Suppressor macrophage treated with lipopolysaccharide for 1 hour (primary cell): ENCODE results near the gene TLR9.
"Not testable (repeated sequence)": the region's sequence is repeated elsewhere in the genome, so short reads cannot be mapped to it uniquely, and the experiment has no call there.

Experiments used
- DNase-seq, 3 donors: peaks; one replicate each; pipeline ENCODE4 v3.0.0-alpha.2; 2020 to 2022

Gene TLR9

DNA sequence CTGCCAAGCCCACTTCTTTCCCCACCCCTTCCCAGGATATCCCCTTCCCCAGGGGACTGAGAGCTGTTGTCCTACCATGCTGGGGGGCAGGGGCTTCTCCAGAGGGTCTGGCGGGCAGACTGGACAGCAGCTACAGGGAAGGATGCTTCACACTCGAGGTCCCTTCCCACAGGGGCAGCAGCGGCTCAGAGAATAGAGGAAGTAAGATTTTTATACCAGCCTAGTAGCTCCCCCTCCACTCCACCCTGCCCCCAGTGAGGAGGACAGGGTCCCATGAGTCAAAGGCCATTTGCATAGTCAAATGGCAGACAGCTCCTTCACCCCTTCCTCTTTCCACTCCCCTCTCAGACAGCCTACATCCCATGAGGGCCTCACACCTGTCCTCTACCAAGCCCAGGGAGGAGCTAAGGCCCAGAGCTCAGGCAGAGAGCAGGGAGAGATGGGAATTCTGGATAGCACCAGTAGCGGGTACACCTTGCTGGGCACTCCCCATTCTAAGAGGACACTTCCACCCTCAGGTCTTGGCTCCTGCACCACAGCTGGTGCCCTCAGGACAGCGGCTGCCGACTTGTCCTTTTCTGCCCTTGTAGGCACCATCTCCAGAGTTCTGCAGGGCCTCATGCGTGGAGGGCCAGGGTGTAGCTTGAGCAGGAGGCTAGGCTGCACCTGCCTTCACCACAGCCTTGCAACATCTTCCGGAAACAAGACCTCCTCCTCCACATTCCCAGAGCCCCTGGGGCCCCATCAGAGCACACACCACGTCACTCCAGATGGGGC, at the start of gene TLR9:
TSS of gene TLR9 (minus strand) at position 194 of the 777 bp plus-strand sequence. CDS start at position 78, 116 bp downstream.
- peak; percentile 70 to 82 (median 78) for DNase-seq

DNA sequence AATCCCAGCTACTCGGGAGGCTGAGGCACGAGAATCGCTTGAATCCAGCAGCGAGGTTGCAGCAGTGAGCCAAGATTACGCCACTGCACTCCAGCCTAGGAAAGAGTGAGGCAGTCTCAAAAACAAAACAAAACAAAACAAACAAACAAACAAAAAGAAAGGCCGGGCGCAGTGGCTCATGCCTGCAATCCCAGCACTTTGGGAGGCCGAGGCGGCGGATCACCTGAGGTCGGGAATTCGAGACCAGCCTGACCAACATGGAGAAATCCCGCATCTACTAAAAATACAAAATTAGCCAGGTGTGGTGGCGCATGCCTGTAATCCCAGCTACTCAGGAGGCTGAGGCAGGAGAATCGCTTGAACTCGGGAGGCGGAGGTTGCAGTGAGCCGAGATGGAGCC, 49.3 kb upstream of the TLR9 start:
- DNase-seq: not testable (repeated sequence)

DNA sequence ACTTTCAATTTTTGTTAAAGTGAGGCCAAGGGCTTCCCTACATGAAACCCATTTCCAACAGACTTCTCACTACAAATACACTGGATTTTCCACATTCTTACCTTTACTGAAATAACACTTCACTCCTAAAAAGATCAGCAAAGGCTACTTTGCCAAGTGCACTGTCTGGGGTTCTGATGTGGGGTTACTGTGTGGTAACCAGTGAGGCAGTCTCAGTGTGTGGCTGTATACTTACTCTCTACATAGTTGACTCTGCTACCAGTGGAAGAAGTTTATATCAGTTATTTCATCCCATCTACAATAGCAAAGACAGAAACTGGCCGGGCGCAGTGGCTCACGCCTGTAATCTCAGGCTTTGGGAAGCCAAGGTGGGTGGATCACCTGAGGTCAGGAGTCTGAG, 47.4 kb upstream of the TLR9 start:
- no peak for DNase-seq

- not testable (repeated sequence) for DNase-seq
Measured at GRCh38 chr3:52272172-52272571, 46.7 kb upstream of the TLR9 start.

DNA sequence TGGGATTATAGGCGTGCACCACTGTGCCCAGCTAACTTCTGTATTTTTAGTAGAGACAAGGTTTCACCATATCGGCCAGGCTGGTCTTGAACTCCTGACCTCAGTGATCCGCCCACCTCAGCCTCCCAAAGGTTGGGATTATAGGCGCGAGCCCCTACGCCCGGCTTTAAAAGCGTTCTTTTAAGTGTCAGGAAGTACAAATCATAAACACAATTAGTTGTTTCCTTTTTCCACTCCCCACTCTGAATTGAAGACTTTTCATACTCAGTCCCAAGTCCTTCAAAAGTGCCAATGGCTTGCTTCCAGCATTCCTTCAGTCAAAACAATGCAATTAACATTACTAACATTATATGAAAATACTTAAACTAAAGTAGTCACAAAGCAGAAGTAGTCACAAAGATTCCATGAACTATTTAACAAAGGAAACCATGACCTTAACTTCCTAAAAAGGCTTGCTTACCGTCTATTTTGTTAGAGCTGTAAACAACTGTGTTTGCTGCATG, 44.9 kb upstream of the TLR9 start:
- peak; percentile 39 to 75 (median 67) for DNase-seq

DNA sequence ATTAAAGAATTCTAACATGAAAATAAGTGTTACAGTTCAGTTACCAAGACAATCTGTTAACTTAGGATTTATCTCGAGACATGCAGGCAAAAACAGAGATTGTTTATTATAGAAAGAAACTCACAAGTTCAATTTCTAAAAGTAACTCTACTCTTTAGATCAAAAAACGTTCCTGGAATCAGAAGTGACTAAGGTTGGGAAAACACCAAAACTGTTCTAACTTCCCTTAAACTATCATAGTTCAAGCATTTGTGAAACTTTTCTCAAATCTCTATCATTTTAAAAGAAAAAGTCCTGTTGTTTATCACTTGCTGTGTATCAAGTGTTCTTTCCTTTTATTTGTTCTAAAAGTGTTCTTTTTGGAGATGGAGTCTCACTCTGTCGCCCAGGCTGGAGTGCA, 44.3 kb upstream of the TLR9 start:
- DNase-seq: peak; percentile 42 to 79 (median 74)

DNA sequence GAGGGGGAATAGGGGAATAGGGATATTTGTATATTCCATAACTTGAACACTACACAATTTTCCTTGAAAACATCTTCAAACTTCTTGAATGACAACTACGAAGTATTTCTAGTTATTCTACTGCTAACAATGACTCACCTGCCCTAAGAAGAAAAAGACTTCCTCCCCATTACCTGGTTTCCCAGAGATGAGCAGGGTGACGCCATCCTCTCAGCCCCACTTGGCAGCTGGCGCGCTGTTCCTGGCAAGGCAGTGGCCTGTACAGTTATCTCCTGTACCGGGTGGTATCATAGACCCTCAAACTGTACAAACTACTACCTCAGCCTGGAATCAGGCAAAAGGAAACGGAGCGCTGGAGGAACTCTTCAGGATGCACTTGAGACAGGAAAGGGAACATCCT, 42.6 kb upstream of the TLR9 start:
- no peak for DNase-seq

- no peak for DNase-seq
Measured at GRCh38 chr3:52265387-52265786, 39.9 kb upstream of the TLR9 start.

- DNase-seq: no peak
Measured at GRCh38 chr3:52262447-52262846, 37.0 kb upstream of the TLR9 start.

DNA sequence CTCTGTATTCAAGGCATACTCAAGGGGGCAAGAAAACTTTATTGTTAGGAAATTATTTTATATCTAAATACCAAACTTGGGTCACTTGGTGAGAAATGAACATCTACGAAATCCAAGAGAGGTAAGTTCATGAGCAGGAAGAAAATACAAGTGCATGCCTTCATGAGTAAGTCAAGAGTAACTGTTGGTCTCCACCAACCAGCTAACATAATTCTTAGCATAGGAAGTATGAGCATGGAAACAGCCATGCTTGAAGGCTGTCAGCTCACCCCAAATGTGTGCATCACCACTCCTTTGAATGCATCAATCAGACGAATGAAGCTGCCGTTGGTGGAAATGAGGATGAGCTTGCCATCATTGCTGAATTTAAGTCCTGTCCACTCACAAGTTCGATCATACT, 34.0 kb upstream of the TLR9 start:
- DNase-seq: no peak

GRCh38 chr3:52259035-52259434, 33.6 kb upstream of the TLR9 start:
- no peak for DNase-seq

GRCh38 chr3:52257911-52258310, 32.5 kb upstream of the TLR9 start:
- DNase-seq: no peak

- no peak for DNase-seq
Measured at GRCh38 chr3:52256622-52257021, 31.2 kb upstream of the TLR9 start.

DNA sequence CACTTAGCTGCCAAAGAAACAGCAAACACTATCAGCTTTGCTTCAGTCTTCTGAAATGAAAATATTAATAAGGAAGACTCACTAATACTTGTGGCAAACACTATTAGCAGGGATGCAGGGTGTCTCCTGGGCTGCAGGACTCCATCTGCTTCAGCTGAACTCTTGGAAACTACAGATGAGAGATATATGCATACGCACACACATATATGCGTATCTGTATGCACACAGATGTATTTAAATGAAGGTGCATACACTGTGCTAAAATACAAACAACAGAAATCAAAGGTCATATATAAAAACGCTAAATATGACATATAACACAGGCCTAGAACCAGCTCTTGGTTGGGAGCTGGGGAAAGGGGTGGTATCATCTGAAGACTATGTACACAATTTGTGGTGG, 30.7 kb upstream of the TLR9 start:
- no peak for DNase-seq

DNA sequence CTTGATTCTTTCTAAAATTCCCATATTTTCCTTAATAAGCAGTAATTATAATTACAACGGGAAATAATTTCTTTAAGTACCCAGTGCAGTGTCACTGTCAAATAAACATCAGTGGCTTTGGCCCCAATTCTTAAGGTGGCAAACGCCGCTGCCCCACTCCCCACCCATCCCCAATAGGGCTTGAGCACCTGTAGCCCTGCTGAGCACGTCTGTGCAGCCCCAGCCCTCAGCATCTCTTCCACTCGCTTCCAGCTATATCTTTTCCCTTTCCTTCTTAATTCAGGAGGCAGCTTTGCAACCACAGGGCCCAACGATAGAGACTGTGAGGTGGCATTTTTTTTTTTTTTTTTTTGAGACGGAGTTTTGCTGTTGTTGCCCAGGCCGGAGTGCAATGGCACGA, 29.2 kb upstream of the TLR9 start:
- no peak for DNase-seq

DNA sequence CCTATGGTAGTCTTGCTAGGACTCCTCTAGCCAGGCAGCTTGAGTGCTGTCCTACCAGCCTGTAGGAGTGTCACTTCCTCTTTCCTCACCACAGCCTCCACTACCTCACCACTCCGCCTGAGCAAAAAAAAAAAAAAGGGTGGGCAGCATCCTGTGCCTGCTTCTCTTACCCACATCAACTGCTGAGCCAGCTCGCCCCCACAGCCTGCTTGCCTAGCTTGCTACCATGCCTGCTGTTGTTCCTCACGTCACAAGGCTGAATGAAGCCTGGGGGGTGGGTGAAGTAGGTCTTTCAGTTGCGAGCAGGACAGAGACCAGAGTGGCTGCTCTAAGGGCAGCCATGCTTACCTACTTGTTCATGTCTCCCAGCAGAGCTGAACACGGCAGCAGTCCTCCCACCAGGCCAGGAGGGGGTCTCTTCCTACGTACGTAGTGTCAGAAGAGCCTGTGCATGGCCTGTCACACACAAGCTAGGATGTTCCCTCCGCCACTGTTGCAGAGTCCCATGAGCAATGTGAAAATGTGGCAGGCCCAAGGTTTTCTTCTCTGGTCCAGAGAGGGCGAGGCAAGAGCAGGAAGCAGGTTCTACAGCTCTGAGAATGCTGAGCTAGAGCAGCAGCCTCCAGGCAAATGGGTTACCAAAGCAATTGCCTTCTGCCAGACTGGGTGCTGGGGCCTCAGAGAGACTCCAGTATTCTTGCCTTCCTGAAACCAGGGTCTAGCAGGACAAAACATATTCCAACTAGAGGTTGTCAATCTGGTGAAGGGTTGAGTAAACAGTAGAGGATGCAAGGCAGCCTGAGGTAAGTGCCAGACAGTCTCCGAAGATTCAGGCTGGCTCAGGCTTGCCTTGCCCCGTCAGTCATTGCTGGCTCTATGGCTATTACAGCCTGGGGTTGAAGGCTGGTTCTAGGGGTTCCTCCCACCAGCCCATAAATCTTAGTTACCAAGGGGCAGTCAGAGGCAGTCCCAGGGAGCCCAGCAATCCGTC, 28.2 kb upstream of the TLR9 start:
- DNase-seq: peak; percentile 93 to 96 (median 95)

GRCh38 chr3:52250122-52250521, 24.7 kb upstream of the TLR9 start:
- no peak for DNase-seq

DNA sequence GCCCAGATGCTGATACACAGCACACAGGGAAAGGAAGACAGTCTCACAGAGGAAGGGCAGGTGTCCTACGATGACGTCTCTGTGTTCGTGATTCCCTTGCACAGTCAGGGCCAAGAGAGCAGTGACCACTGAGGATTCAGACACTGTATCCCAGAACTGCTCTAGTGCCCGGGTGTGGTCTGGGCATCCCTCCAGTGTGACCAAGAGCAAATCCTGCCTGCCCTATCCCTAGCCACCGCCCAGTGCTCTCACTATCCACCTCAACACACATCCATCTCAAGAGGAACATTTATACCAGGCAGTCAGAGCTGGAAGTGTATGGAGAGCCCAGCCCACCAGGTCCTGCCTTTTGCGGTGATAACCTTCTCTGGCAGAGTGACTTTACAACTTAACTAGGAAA, 24.2 kb upstream of the TLR9 start:
- no peak for DNase-seq

GRCh38 chr3:52248816-52249547, 23.5 kb upstream of the TLR9 start:
- DNase-seq: no peak

DNA sequence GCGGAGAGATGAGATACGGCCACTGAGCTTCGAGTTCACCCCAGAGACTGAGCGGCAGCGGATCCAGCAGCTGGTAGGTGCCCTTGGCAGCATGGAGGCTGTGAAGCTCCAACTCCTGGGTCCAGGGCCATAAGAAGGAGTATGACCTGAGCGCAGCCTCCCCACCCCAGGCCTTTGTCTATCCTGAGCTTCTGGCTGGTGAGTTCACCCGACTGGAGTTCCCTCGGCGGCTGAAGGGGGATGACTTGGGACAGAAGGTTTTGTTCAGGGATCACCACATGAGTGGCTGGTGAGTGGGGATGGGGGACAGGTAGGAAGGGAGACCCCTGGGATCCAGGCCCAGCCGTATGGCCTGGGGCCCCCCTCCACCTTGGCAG, 22.7 kb upstream of the TLR9 start:
- no peak for DNase-seq

DNA sequence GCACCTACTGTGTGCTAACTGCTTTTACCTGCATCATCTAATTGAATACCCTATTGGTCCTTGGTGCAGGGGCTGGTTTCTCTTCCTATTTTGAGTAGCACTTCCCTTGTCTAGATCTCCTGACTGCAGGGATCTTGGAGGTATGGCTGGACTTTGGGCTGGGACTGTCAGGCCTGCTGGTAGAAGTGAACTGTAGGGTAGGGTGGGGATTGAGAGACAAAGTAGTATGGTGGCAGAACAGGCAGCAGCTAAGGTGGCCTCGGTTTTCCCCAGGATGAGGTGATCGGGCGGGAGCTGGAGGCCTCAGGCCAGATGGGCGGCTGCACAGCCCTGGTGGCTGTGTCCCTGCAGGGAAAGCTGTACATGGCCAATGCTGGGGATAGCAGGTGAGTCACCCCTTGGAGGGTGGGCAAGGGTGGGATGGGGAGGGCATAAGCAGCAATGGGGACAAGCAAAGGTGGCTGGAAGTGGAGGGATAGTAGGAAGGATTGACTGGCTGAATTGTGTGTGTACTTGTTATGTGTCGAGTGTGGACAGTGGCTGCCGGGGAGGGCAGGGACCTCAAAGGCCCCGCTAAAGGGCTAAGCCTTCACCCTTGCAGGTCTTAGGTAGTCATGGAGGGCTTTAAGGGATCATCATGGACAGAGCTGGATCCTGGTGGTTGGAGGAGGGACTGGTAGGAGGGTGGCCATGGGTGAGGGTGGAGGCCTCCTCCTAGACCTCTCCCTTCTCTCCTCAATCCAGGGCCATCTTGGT, 22.1 kb upstream of the TLR9 start:
- peak in 2 of 3 donors; percentile 21 to 41 for DNase-seq
